Activated naive CD8-positive, alpha-beta T cell treated with anti-CD3 and anti-CD28 coated beads, Interleukin-2, amount 10 ng/mL, durations not matched to agents 7 days and 5 days (primary cell): ENCODE results near the gene KIF5A. TPM values are rescaled to one million over a fixed set of nuclear protein-coding genes. Genes with fewer than 3 reads are reported as not detected.

Experiments used
- ATAC-seq: fragments of 150-1000 bp; cut with Tn5 transposase; one replicate; pipeline ENCODE4 v1.10.0; 2021; ENCODE audit warnings: low read depth, moderate library complexity
- POLR2A ChIA-PET: fragments of 350-600 bp; sonication (Branson Sonifier 250); formaldehyde crosslinking; loops from one replicate; lab custom pipeline; 2021; ENCODE audit warnings: antibody characterized with exemption; lab: Charles Lee
- DNase-seq: peaks from one replicate; pipeline ENCODE4 v3.0.0; 2021
- H3K27ac Mint-ChIP-seq: one replicate; pipeline ENCODE4 v1.8.0; 2022; ENCODE audit warnings: mild to moderate bottlenecking, mixed read lengths
- H3K27me3 Mint-ChIP-seq: one replicate; pipeline ENCODE4 v1.8.0; 2022; ENCODE audit warnings: mild to moderate bottlenecking, moderate library complexity, mixed read lengths
- H3K36me3 Mint-ChIP-seq: one replicate; pipeline ENCODE4 v1.8.0; 2021; ENCODE audit warnings: mild to moderate bottlenecking, mixed read lengths
- H3K4me1 Mint-ChIP-seq: one replicate; pipeline ENCODE4 v1.8.0; 2021; ENCODE audit warnings: mixed read lengths
- H3K4me3 Mint-ChIP-seq: one replicate; pipeline ENCODE4 v1.8.0; 2022; ENCODE audit warnings: mild to moderate bottlenecking, moderate library complexity, mixed read lengths
- H3K9me3 Mint-ChIP-seq: one replicate; pipeline ENCODE4 v1.8.0; 2021; ENCODE audit warnings: mixed read lengths
- total RNA-seq, 2 experiments: library from RNA; stranded (reverse); gene quantifications; one replicate each; pipeline ENCODE4 v1.2.3, GENCODE V29; 2021

KIF5A gene
- total RNA-seq, 2 experiments from 2014 or later: 1.4 to 1.6 TPM

DNA sequence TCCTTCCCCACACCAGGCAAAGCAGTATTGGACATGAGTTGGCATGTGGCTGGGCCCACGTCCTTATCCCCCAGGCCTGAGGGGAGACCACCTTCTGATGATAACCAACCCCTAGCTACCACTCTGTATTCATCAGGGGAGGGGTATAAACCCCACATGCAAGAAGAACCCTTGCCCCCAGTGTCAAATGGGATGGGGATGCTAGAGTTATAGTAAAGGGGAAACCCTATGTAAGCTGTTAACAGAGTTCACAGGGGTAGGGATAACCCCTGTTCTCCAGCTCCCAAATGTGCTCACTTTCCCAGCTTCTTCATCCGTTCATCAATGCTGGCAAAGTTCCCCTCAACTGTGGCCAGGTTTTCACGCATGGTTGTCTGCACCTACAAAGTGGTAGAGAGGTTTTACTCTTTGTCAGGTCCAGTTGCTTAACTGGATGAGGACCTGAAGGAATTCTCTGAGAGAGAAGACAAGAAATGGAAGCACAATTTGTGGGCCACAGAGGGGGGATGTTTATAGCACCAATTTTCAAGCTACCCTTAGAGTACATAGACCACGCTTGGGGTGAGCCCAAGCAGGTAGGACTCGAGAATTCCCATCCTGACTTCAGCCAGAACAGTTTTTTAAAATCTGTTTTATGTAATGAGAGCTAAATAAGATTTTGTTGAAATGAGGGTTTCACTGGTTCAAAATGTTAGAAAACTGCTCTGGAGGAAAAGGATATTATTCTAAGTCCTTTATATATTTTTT is 19.3 kb upstream of the KIF5A start:
- POLR2A ChIA-PET: interaction anchor here (0.7 to 0.8 kb wide), 3 partner anchors 10 to 16 kb away, joined by 3 to 5 read pairs (median 3); partner anchors contain the start of genes DCTN2 and DDIT3
- Mint-ChIP-seq H3K27ac (no peak overlapping the region), H3K27me3 (no peaks in the 10 kb centered on the region), H3K36me3 (peaks cover 16% of the 10 kb centered on the region), H3K9me3 (no peaks in the 10 kb centered on the region), H3K4me1 (peaks cover 2% of the 10 kb centered on the region), H3K4me3 (no peak overlapping the region)
- ATAC-seq (no peak), DNase-seq (no peak)

DNA sequence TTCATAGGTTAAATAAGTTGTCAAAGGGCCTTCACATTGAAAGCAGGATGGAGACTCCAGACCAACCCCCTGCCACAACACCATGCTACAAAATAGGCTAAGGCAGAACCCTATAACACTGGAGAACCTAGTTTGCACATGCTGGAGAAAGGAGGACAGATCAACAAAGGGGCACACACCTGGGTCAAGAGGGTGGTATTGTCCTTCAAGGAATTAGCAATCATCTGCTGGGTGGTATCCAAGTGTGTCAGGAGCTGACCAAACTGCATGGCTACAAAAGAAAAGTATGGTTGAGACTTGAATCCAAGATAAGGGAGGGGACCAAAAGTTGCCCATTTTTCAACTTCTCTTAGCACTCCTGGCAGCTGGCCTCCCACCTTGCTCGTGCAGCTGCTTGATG is 18.0 kb upstream of the KIF5A start:
- POLR2A ChIA-PET: interaction anchor here (1.1 kb wide), 1 partner anchor 73 kb away, joined by 3 read pairs; no protein-coding TSS in a partner anchor
- H3K36me3 Mint-ChIP-seq: peaks cover 16% of the 10 kb centered on the region

DNA sequence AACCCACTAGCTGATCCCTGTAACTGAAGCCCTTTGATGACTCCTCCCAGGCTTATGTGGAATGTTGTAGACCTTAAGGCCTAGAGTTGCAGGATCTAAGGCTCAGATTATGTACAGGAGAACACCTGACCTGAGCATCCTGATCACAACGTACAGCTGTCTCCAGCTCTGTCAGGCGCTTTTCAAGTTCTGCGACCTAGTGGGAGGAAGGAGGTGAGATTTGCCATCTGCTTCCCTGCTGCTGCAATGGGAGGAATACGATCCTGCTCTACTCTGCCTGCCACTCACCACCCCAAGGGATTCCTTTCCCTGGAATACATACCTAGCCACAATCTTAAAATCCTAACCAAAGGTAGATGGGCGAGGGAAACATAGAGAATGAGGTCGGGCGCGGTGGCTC is 16.7 kb upstream of the KIF5A start:
- no peaks in the 10 kb centered on the region for H3K27me3 Mint-ChIP-seq
- DNase-seq (no peak), ATAC-seq (no peak)
- H3K4me1 Mint-ChIP-seq: peaks cover under 1% of the 10 kb centered on the region
- H3K4me3 Mint-ChIP-seq: no peak overlapping the region
- peaks cover 26% of the 10 kb centered on the region for H3K36me3 Mint-ChIP-seq
- H3K9me3 Mint-ChIP-seq: no peaks in the 10 kb centered on the region
- POLR2A ChIA-PET: no interaction called here
- H3K27ac Mint-ChIP-seq: no peak overlapping the region

More for the DNA sequence above, 18.0 kb upstream of the KIF5A start:
- H3K27ac Mint-ChIP-seq: no peak overlapping the region
- DNase-seq (no peak), ATAC-seq (no peak)
- no peak overlapping the region for H3K4me3 Mint-ChIP-seq
- peaks cover 2% of the 10 kb centered on the region for H3K4me1 Mint-ChIP-seq
- H3K27me3 Mint-ChIP-seq: no peaks in the 10 kb centered on the region
- H3K9me3 Mint-ChIP-seq: no peaks in the 10 kb centered on the region

DNA sequence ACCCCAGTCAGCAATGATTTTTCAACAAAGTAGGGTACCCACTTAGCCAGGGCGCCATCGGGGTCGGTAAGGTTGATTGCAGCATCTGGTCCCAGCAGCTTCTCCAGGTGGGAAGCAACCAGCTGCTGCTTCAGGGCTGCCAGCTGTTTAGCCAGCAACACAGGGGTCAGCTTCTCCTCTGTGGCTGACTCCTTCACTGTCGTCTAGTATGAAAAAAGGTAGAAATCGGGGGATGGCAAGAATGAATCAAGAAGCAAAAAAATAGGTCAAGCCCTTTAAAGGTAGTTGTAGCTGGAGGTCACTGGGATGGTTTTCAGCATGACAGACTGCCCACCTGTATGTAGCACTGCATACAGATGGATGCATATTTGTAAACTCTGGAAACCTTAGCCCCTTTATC is 15.6 kb upstream of the KIF5A start:
- H3K36me3 Mint-ChIP-seq: peaks cover 28% of the 10 kb centered on the region
- no peak for DNase-seq

DNA sequence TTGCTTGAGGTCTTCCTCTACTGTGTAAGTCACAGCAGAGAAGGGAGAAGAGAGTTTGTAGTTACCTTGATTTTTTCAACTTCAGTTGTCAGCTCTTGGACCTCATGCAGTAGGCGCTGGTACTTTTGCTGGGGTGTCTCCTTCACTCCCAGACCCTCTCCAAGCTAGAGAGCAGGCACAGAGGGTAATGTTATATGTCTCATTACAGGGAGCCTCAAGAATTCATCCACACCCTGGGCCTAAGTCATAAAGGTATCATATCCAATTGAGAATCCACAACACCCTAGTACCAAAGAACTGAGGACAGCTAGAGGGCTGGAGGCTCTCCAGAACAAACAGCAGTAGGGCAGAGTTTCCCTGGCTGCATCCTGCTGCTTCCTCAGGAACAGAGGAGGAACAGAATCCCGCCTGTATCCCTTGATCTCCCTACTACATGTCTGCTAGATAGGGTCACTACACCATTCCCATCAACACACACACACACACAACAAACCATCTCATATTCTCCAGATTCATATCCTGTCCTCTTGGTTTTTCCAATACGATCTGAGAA is 14.8 kb upstream of the KIF5A start:
- DNase-seq (no peak), ATAC-seq (no peak)
- Mint-ChIP-seq H3K27me3 (no peaks in the 10 kb centered on the region), H3K27ac (no peak overlapping the region), H3K36me3 (peaks cover 26% of the 10 kb centered on the region), H3K9me3 (no peaks in the 10 kb centered on the region), H3K4me1 (peaks cover 6% of the 10 kb centered on the region), H3K4me3 (no peak overlapping the region)
- POLR2A ChIA-PET: interaction anchor here (1.2 to 1.6 kb wide), 2 partner anchors 11 to 15 kb away, joined by 4 to 5 read pairs; partner anchors contain the start of gene DDIT3

More for the DNA sequence above, 15.6 kb upstream of the KIF5A start:
- no peaks in the 10 kb centered on the region for H3K9me3 Mint-ChIP-seq
- no peaks in the 10 kb centered on the region for H3K27me3 Mint-ChIP-seq
- POLR2A ChIA-PET: interaction anchor here (0.6 to 1.6 kb wide), 3 partner anchors 10 to 273 kb away, joined by 4 to 7 read pairs (median 5); partner anchors contain the start of gene DDIT3
- no peak overlapping the region for H3K4me3 Mint-ChIP-seq
- peaks cover 6% of the 10 kb centered on the region for H3K4me1 Mint-ChIP-seq
- H3K27ac Mint-ChIP-seq: no peak overlapping the region
- ATAC-seq: no peak

DNA sequence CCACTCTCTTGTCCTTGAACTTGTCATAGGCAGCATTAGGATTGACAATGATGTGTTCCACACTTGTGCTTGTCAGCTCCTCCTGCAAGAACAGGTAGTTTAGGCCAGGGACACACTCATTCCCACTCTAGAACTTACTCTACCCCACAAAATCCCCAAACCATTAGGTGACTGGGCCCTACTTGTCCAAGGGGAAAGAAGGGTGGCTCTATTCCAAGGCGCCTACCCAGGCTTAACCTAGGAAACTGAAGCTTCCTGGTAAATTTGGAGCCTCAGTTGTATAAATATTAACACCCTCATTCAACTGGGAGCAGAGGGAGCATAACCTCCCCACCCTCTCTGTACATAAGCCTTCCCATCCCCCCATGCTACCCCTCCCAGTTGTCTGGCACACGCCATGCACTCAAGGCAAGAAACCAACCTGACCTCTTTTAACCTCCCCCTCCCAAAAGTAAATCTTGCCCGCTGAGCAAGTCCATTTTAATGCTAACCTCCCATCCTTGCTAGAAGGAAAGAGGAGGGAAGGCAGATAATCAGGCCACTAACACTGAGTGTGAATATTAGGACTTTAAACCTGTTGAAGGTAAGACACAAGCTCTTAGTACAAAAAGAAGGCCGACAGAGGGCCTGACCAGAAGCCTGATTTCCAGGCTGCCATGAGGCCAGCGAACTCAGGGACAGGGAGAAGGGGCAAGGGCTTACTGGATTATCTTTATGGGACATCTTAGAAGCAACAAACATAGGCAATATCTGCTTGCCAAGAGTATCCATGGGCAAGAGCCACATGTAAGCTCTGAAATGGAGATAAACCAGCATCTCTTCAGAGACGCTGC is 13.9 kb upstream of the KIF5A start:
- H3K36me3 Mint-ChIP-seq: peaks cover 26% of the 10 kb centered on the region
- ATAC-seq (no peak), DNase-seq (no peak)
- no peaks in the 10 kb centered on the region for H3K27me3 Mint-ChIP-seq
- H3K4me1 Mint-ChIP-seq: peaks cover 6% of the 10 kb centered on the region
- H3K9me3 Mint-ChIP-seq: no peaks in the 10 kb centered on the region
- no peak overlapping the region for H3K4me3 Mint-ChIP-seq
- H3K27ac Mint-ChIP-seq: no peak overlapping the region
- POLR2A ChIA-PET: interaction anchor here (1.2 to 1.6 kb wide), 2 partner anchors 15 to 16 kb away, joined by 3 to 5 read pairs; partner anchors contain the start of gene DDIT3

DNA sequence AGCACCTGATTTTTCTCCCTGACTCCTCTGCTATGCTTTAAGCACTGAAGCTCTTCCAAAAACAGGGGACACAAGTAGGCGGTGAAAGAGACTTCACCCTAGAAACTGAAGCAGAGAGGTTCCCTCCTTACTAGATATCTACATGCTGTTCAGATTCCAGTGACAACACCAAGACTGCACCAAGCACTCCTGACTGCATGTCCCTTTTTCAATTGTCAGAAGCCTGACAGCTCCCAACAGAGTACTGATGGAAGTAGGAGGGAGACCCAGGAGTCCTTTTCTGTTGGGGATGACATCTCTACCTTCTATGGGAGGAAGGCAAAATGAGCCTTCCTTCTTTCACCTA is 13.3 kb upstream of the KIF5A start:
- no peak for ATAC-seq
- POLR2A ChIA-PET: interaction anchor here (1.2 kb wide), 1 partner anchor 16 kb away, joined by 3 read pairs; no protein-coding TSS in a partner anchor

DNA sequence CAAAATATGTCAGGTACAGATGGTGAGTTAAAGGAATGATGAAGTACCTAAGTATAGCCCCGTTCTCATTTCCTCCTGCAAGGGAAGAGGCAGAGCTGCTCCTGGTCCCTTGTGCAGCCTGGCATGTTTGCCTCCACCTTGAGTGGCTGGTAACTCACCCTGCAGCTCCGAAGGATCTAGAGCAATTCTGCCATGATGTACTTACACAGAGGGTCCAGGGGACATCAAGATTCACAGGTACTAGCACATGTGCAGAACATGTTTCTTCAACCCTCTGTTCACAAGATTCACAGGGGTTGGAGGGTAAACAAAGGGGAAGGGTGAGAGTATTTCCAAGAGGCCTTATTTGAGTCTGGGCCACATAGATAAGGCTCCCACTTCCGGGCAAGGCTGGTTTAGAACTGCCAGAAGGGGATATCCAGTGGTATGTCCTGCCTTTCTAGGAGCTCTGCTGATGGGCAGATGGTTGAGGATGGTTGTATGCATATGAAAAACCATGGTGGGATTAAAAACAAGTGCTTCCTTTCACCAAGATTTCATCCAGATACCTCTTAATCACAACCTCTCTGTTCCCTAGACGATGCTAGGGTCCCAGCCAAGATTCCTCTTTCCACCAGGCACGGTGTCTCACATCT is 10.6 kb upstream of the KIF5A start:
- Mint-ChIP-seq H3K4me1 (peaks cover 14% of the 10 kb centered on the region), H3K36me3 (peaks cover 20% of the 10 kb centered on the region)
- ATAC-seq: no peak

More for the DNA sequence above, 13.3 kb upstream of the KIF5A start:
- Mint-ChIP-seq H3K36me3 (peaks cover 24% of the 10 kb centered on the region), H3K27me3 (no peaks in the 10 kb centered on the region), H3K27ac (no peak overlapping the region), H3K9me3 (no peaks in the 10 kb centered on the region), H3K4me3 (no peak overlapping the region), H3K4me1 (peaks cover 6% of the 10 kb centered on the region)
- DNase-seq: no peak

DNA sequence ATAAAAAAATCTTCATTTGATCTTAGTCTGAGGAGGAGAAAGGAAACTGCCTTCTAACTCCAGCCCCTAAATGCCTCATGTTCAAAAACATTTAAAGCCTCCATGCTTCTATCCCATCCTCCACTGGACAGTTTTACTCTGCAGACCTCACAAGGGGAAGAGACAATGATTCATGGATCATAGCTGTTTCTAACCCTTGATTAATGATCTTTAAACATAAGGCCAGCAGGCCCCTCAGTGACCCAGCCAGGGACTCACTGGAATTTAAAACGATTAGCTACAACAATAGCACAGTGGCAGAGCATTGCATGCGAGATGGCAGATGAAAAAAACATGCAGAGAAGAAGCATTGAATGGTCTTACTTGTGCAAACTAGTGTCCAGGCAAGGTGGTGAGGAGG is 8.8 kb upstream of the KIF5A start:
- no peaks in the 10 kb centered on the region for H3K9me3 Mint-ChIP-seq
- DNase-seq: no peak
- no peaks in the 10 kb centered on the region for H3K27me3 Mint-ChIP-seq
- peaks cover 25% of the 10 kb centered on the region for H3K36me3 Mint-ChIP-seq
- no peak overlapping the region for H3K4me3 Mint-ChIP-seq
- H3K4me1 Mint-ChIP-seq: peaks cover 26% of the 10 kb centered on the region
- POLR2A ChIA-PET: no interaction called here
- no peak for ATAC-seq
- no peak overlapping the region for H3K27ac Mint-ChIP-seq

More for the DNA sequence above, 10.6 kb upstream of the KIF5A start:
- Mint-ChIP-seq H3K4me3 (no peak overlapping the region), H3K9me3 (no peaks in the 10 kb centered on the region), H3K27me3 (no peaks in the 10 kb centered on the region), H3K27ac (no peak overlapping the region)
- no peak for DNase-seq
- POLR2A ChIA-PET: interaction anchor here (0.6 to 1.0 kb wide), 4 partner anchors 11 to 134 kb away, joined by 3 read pairs; no protein-coding TSS in a partner anchor

DNA sequence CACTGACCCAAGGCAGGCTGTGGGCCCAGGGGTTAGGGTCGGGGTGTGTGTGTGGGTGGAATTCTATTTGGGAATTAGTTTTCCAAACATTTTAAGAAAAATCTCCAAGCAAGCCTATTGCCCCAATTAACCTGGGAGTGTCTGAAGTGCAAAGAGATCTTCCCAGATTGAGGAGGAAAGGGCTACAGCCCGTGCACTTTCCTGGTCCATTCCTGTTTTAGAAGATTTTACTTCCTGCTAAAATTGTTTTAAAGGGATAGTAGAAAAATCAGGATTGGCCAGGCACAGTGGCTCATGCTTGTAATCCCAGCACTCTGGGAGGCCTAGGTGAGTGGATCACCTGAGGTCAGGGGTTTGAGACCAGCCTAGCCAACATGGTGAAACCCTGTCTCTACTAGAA is 8.1 kb upstream of the KIF5A start:
- ATAC-seq (no peak), DNase-seq (no peak)
- H3K36me3 Mint-ChIP-seq: peaks cover 27% of the 10 kb centered on the region
- H3K9me3 Mint-ChIP-seq: no peaks in the 10 kb centered on the region
- H3K27ac Mint-ChIP-seq: no peak overlapping the region
- POLR2A ChIA-PET: interaction anchor here (0.6 kb wide), 1 partner anchor 1595 kb away, joined by 3 read pairs; no protein-coding TSS in a partner anchor
- H3K4me1 Mint-ChIP-seq: peaks cover 29% of the 10 kb centered on the region
- H3K27me3 Mint-ChIP-seq: no peaks in the 10 kb centered on the region
- no peak overlapping the region for H3K4me3 Mint-ChIP-seq

DNA sequence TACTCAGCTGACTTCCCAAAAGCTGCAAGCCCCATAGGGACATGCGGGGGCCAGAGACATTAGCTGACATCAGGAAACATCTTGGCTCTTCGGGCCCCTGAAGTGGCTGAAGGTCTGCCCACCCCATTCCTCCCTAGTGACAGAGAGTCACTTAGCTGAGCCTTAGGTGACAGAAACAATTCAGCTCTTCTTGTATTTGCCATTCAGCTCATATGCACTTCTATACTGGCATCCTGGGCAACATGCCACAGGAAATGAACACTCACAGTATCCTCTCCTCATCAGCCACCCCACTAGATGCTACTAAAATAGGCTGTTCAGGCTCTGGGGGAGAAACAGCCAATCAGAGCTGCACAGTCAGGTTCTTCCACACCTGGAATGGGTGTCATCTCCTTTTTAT is 6.3 kb upstream of the KIF5A start:
- POLR2A ChIA-PET: interaction anchor here (1.2 kb wide), 1 partner anchor 16 kb away, joined by 3 read pairs; no protein-coding TSS in a partner anchor
- ATAC-seq (no peak), DNase-seq (no peak)
- H3K4me3 Mint-ChIP-seq: no peak overlapping the region
- peaks cover 10% of the 10 kb centered on the region for H3K27me3 Mint-ChIP-seq
- no peak overlapping the region for H3K27ac Mint-ChIP-seq
- H3K36me3 Mint-ChIP-seq: peaks cover 15% of the 10 kb centered on the region
- H3K9me3 Mint-ChIP-seq: no peaks in the 10 kb centered on the region
- H3K4me1 Mint-ChIP-seq: peaks cover 32% of the 10 kb centered on the region

DNA sequence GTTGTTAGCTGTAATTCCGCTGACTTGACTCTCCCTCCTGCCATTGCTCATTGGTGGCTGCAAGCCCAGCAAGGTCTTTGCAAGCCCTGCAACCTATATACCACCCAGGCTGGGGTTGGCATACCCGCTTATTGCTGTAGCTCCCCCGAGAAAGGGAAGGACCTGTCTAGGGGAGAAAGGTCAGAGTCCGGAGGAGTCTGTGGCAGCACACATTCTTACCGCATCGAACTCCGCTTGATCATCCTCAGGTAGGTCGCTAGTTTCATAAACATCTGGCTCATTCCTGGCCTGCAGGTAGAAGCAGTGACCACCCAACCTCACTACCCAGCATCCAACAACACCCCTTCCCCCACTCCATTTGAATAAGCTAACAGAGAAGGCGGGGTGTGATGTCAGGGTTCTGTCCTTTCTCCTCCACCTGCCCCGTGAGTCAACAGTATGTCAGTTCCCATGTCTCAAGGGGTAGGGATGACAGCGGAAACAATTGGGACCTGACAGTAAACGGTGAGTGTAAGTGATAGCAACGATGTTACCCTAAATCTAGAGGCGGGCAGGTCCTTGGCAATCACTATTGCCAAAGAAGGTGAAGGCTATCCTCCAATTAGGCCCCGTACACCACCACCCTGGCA is 3.9 kb upstream of the KIF5A start:
- DNase-seq: no peak
- peaks cover 24% of the 10 kb centered on the region for H3K27me3 Mint-ChIP-seq

More for the DNA sequence above, 3.9 kb upstream of the KIF5A start:
- H3K27ac Mint-ChIP-seq: peak overlapping the region; percentile 94
- POLR2A ChIA-PET: interaction anchor here (1.2 to 2.6 kb wide), 6 partner anchors 16 to 195 kb away, joined by 3 to 17 read pairs (median 6); partner anchors contain the start of genes DDIT3 and MARS1
- H3K4me3 Mint-ChIP-seq: peak overlapping the region; percentile 99
- no peaks in the 10 kb centered on the region for H3K9me3 Mint-ChIP-seq
- H3K36me3 Mint-ChIP-seq: peaks cover 15% of the 10 kb centered on the region
- no peak for ATAC-seq
- H3K4me1 Mint-ChIP-seq: peaks cover 43% of the 10 kb centered on the region
